HK-2 (cell line): ENCODE measurements around the gene C2.
"Not testable (repeated sequence)": the region's sequence is repeated elsewhere in the genome, so short reads cannot be mapped to it uniquely, and the experiment has no call there.

Experiments
- DNase-seq: peaks from one replicate; pipeline ENCODE4 v3.0.0-alpha.2; 2018; ENCODE audit not compliant: unreplicated experiment

C2 gene

DNA sequence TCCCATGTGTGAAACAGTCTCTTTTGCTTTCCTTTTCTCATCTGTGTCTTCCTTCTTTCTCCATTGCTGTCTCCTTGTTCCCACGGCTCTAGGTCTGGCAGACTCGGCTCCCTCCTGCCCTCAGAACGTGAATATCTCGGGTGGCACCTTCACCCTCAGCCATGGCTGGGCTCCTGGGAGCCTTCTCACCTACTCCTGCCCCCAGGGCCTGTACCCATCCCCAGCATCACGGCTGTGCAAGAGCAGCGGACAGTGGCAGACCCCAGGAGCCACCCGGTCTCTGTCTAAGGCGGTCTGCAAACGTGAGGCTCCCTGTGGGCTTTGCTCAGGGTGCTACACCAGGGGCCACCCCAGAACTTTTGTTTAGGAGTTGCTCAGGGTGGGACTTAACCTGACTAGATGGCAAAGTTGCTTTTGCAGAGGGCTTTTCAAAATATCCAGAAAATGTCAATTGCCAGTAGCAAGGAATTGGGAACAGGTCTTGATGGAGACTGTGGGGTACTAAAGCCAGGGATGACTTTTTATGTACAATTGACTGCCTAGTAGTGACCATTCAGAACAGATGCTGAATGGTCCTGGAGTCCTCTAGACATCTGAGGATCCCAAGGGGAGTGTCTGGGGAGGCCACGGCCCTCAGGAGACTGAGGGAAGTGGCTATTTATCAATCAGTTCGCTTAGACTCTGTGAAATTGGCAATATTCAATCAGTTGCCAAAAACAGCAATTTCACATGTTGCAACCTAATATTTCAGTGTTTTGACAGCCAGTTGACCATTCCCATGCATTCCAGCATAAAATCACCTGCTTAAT is 550 bp downstream of the C2 start:
- no peak for DNase-seq

DNA sequence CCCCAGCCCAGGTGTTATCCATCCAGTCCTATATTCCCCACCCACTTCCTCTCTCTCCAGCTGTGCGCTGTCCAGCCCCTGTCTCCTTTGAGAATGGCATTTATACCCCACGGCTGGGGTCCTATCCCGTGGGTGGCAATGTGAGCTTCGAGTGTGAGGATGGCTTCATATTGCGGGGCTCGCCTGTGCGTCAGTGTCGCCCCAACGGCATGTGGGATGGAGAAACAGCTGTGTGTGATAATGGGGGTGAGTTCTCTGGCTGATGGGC is 1.1 kb downstream of the C2 start:
- no peak for DNase-seq

DNA sequence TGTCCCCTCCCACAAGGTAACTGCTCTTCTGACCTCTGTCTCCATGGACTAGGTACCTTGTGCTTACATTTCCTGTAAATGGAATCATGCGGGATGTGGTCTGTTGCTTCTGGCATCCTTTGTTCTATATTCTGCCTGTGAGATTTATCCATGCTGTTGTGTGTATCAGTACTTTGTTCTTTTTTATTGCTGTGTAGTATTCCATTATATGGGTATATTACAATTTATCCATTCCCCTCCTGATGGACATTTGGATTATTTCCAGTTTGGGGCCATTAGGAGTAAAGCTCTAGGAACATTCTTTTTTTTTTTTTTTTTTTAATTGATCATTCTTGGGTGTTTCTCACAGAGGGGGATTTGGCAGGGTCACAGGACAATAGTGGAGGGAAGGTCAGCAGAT is 3.4 kb downstream of the C2 start:
- DNase-seq, result no peak

DNA sequence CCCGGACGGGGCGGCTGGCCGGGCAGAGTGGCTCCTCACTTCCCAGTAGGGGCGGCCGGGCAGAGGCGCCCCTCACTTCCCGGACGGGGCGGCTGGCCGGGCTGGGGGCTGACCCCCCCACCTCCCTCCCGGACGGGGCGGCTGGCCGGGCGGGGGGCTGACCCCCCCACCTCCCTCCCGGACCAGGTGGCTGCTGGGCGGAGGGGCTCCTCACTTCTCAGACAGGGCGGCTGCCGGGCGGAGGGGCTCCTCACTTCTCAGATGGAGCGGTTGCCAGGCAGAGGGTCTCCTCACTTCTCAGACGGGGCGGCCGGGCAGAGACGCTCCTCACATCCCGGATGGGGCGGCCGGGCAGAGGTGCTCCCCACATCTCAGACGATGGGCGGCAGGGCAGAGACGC is 4.6 kb downstream of the C2 start:
- not testable (repeated sequence) for DNase-seq

DNA sequence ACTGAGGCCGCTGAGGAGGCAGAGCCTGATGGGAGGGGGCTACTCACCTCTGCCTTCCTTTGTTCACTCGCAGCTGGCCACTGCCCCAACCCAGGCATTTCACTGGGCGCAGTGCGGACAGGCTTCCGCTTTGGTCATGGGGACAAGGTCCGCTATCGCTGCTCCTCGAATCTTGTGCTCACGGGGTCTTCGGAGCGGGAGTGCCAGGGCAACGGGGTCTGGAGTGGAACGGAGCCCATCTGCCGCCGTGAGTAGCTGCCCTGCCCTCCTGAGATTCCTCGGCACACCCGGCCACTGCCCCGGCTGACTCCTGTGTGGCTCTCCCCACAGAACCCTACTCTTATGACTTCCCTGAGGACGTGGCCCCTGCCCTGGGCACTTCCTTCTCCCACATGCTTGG is 6.0 kb downstream of the C2 start:
- no peak for DNase-seq

DNA sequence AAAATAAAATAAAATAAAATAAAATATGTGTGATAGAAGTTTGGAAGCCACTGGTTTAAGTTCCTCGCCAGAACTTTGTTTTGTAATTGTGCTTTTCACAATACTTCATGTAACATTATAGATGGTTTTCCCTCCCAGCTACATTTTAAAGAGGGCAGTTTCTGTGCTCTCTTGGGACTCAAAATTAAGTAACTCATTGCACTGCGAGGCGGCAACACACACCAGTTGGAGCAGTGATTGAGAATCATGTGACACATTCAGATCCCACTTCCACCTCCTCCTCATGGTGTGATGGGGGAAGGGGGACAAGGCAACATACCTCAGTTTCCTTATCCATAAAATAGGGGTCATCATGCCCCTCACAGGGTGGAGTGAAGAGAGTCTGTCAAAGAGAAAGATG is 7.5 kb downstream of the C2 start:
- no peak for DNase-seq

DNA sequence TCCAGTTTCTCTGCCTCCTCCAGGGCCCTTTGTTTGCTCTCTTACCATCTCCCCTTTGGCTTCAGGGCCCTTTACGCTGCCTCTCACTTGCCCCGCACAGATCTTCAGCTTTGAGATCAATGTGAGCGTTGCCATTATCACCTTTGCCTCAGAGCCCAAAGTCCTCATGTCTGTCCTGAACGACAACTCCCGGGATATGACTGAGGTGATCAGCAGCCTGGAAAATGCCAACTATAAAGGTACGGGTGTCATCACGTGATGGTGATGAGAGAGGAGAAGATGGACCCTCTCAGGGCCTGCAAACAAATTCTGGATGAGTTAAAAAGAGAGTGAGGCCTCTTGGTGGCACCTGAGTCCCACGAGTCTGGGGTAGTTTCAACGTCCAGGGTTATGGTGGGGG is 8.3 kb downstream of the C2 start:
- no peak for DNase-seq

DNA sequence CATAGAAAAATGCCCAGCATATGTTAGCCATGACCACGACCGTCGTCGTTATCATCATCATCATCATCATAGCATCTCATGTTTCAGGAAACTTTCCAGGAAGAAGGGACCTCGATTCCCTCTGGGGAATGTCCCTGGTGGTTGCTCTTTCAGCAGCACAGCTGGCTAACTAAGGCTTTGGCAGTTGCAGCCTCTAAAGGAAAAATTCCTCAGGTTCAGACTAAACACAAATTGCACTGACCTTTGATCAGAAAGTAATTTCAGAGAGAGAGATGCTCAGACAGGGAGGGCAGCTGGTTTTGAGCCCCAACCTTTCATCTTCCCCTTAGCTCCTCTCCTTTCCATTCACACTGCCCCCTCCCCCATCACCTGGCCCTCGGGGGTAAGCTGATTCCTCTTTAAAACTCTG is 12.7 kb downstream of the C2 start:
- no peak for DNase-seq

DNA sequence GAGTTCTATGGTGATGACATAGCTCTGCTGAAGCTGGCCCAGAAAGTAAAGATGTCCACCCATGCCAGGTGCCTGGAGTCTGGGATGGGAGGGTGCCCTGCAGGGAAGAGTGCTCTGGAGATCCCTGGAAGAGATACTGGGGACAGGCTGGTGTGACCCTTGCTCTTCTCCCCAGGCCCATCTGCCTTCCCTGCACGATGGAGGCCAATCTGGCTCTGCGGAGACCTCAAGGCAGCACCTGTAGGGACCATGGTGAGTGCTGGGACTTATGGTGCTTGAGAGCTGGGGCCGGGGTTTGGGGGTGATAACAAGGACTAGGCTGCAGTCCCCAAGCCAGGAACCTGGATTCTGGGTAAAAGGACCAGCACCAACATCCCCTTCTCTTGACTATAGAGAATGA is 16.2 kb downstream of the C2 start:
- no peak for DNase-seq

DNA sequence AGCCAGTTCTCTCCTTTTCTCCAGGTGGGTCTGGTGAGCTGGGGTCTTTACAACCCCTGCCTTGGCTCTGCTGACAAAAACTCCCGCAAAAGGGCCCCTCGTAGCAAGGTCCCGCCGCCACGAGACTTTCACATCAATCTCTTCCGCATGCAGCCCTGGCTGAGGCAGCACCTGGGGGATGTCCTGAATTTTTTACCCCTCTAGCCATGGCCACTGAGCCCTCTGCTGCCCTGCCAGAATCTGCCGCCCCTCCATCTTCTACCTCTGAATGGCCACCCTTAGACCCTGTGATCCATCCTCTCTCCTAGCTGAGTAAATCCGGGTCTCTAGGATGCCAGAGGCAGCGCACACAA is 17.6 kb downstream of the C2 start:
- no peak for DNase-seq

DNA sequence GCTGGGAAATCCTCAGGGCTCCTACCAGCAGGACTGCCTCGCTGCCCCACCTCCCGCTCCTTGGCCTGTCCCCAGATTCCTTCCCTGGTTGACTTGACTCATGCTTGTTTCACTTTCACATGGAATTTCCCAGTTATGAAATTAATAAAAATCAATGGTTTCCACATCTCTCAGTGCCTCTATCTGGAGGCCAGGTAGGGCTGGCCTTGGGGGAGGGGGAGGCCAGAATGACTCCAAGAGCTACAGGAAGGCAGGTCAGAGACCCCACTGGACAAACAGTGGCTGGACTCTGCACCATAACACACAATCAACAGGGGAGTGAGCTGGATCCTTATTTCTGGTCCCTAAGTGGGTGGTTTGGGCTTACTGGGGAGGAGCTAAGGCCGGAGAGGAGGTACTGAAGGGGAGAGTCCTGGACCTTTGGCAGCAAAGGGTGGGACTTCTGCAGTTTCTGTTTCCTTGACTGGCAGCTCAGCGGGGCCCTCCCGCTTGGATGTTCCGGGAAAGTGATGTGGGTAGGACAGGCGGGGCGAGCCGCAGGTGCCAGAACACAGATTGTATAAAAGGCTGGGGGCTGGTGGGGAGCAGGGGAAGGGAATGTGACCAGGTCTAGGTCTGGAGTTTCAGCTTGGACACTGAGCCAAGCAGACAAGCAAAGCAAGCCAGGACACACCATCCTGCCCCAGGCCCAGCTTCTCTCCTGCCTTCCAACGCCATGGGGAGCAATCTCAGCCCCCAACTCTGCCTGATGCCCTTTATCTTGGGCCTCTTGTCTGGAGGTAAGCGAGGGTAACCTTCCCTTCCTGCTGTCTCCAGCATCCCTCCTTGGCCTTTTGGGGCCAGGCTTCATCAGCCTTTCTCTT is 18.2 kb downstream of the C2 start, which contains the start of gene CFB:
Gene CFB (plus strand): TSS at position 589 of the 863 bp plus-strand sequence. CDS start 127 bp downstream, at position 716.
- peak; percentile 41 for DNase-seq

DNA sequence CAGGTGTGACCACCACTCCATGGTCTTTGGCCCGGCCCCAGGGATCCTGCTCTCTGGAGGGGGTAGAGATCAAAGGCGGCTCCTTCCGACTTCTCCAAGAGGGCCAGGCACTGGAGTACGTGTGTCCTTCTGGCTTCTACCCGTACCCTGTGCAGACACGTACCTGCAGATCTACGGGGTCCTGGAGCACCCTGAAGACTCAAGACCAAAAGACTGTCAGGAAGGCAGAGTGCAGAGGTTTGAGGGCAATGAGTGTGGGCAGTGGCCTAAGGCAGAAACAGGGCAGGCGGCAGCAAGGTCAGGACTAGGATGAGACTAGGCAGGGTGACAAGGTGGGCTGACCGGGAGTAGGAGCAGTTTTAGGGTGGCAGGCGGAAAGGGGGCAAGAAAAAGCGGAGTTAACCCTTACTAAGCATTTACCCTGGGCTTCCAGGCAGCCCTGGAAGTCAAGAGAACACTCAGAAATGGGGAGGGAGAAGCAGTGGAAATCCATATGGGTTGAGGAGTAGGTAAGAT is 18.9 kb downstream of the C2 start:
- no peak for DNase-seq

DNA sequence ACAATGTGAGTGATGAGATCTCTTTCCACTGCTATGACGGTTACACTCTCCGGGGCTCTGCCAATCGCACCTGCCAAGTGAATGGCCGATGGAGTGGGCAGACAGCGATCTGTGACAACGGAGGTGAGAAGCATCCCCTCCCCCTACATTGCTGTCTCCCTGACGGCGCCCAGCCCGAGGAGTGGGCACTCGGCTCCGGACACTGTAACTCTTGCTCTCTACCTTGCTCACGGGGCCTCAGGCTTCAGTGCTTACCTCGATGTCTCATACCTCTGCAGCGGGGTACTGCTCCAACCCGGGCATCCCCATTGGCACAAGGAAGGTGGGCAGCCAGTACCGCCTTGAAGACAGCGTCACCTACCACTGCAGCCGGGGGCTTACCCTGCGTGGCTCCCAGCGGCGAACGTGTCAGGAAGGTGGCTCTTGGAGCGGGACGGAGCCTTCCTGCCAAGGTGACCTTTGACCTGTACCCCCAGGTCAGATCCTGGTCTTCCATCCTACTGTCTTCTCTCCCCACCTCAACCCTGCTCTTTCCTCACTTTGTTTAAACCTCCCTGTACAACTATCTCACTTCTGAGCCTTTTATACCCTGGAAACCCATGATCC is 19.7 kb downstream of the C2 start:
- DNase-seq, result no peak

DNA sequence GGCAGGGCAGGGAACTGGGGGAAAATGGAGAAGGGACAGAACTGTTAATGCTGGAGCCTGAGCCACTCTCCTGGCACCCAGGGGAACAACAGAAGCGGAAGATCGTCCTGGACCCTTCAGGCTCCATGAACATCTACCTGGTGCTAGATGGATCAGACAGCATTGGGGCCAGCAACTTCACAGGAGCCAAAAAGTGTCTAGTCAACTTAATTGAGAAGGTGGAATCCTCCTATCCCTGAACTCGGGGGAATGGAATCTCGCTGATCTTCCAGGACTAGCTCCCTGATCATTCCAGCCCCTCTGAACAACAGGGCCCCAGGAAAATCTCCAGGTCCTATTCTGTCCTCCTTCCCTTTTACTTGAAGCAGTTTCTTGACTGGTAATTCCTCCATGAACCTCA is 20.3 kb downstream of the C2 start:
- no peak for DNase-seq

DNA sequence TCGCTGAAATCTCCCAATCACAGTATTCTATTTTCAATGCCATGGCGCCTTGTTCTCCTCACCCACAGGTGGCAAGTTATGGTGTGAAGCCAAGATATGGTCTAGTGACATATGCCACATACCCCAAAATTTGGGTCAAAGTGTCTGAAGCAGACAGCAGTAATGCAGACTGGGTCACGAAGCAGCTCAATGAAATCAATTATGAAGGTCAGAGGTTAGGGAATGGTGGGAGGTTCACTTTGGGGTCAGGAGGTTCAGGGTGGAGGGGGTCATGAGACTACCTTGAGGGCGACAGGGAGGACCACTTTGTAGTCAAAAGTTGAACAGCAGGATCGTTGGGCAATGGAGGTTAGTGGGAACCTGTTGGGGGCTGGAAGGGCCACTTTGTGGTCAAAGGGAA is 20.8 kb downstream of the C2 start:
- no peak for DNase-seq

DNA sequence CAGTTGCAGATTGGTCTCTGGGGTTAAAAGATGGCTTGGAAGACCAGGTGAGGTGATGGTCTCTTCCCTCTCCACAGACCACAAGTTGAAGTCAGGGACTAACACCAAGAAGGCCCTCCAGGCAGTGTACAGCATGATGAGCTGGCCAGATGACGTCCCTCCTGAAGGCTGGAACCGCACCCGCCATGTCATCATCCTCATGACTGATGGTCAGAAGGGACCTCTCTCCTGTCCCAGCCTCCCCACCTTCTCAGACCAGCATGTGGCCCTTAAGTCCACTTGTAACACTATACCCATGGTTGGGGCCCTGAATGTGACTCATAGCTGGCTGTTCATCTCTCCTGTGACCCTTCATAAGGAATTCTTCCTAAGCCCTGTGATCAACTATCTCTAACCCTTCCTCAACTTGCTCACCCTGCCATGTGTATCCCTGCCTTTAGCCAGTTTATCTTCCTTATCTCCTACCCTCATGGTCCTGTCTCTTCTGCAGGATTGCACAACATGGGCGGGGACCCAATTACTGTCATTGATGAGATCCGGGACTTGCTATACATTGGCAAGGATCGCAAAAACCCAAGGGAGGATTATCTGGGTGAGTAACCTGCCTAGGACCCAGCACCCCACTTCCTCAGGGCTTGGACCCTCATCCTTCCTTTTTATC is 21.4 kb downstream of the C2 start:
- peak; percentile 76 for DNase-seq

DNA sequence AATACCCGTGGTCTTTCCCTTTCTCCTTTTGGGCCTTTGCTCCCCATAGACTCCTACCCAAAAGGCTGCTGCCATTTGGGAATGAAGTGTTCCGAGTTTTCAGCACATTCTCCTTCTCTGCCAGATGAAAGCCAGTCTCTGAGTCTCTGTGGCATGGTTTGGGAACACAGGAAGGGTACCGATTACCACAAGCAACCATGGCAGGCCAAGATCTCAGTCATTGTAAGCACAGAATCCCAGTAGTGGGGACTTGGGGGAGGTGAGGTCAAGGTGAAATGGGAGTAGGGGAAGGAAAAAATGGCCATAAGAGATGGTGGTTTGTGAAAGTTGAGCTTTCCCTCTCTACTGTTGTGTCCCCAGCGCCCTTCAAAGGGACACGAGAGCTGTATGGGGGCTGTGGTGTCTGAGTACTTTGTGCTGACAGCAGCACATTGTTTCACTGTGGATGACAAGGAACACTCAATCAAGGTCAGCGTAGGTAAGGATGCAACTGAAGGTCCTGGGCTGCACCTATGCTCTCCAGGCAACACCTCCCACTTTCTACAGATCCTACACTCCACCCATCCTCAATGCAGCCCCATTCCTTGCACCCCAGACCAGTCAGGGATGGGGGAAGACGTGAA is 22.5 kb downstream of the C2 start:
- no peak for DNase-seq

DNA sequence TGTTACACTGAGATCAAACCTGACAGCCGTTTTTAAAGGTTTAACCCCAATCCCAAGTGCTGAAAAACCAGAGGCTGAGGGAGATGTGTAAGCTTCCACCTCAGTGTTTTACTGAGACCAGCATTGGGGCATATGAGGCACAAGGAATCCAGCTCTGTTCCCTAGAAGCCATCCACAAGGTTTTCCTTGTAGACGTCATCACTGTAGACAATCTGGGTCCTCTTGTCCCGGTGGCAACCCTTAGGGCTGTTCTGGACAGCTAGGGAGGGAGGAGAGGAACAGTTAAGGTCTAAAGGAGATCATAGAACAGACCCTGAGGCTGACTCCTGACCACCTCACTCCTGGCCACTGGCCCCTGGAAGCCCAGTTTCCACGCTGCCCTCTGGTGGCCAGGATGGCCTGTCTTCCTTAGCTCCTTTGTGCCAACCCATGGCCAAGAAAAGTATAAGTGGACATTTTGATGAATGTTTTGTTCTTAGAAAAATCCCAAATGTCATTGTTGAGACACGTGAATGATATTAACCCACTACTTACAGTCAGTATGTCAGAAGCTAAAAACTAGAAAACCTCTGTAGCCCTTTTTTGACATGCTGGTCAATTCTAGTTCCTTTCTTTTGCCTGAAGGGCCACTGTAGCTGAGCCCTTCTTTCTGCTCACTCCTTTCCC is 24.8 kb downstream of the C2 start:
- DNase-seq, result peak; percentile 53

DNA sequence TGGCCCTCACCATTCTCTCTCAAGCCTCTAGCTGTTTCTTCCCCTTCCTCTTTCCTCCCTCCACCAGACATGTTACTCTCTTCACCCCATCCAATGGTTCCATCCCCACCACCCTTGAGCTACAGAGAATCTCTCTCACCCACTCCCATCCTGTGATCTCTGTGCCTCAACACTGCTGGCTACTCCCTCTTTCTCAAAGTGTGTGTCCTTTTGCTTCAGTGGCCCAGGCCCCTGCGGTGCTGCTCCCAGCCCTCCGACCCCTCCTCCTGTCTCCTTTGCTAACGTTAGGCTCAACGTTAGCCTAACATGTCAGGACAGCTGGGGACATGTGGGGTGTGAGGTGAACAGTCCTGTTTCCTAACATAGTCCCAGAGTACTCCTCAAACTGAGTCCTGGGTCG is 25.4 kb downstream of the C2 start:
- DNase-seq, result no peak

DNA sequence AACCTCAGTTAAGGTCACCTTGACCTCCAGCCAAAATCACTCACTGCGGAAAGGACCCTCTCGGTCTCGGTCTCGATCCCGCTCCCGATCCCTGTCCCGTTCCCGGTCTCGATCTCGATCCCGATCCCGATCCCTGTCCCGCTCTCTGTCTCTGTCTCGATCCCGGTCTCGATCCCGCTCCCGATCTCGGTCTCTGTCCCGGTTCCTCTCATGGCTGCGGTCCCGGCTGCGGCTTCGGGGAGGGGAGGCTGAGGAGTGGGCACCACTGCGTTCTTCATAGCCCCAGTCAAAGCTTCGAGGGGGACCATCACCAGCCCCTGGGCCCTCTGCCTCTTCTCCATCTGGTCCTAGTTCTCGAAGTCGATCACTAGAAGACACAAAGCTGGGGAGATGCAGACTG is 27.0 kb downstream of the C2 start:
- DNase-seq, result no peak

DNA sequence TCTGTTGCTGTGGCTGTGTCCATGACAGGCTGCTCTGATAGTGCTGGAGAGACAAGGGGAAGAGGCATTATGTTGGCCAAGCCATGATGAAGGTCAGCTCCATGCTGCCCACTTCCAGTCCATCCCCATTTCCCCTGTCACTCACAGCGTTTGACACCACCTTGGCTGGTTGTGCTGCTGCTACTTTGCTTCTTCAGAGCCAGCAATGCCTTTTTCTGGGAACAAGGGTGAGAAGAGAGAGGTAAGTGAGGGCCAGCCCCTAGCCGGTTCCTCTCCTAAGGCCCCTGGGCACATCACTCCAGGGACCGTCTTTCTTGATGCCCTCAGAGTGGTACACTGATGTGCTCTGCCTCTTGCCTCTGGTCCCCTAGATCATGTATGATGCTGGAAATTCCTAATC is 29.3 kb downstream of the C2 start:
- no peak for DNase-seq
